NOMO-1 (cell line): ENCODE measurements around the gene SPIN4.
"Not testable (repeated sequence)": the region's sequence is repeated elsewhere in the genome, so short reads cannot be mapped to it uniquely, and the experiment has no call there.

Experiments
- DNase-seq, 2 experiments: peaks; one replicate each; lab custom pipeline; 2025; ENCODE audit not compliant: unreplicated experiment in 2 of 2; lab: John Stamatoyannopoulos, UW

The SPIN4 gene

GRCh38 chrX:63350941-63351616, at the start of gene SPIN4:
Gene SPIN4, minus strand, starts transcription at chrX:63351332. Its CDS starts 513 bp downstream, at chrX:63350819.
- DNase-seq: peak; percentile 74 to 83

- DNase-seq: no peak
Observed at GRCh38 chrX:63400340-63400739, 49.2 kb upstream of the SPIN4 start.

GRCh38 chrX:63394872-63395271, 43.7 kb upstream of the SPIN4 start:
- DNase-seq: no peak

- not testable (repeated sequence) for DNase-seq
Observed at GRCh38 chrX:63393094-63393493, 42.0 kb upstream of the SPIN4 start.

- no peak for DNase-seq
Observed at GRCh38 chrX:63387411-63387810, 36.3 kb upstream of the SPIN4 start.

- DNase-seq: not testable (repeated sequence)
Observed at GRCh38 chrX:63384263-63384662, 33.1 kb upstream of the SPIN4 start.

- not testable (repeated sequence) for DNase-seq
Observed at GRCh38 chrX:63373012-63373411, 21.9 kb upstream of the SPIN4 start.

GRCh38 chrX:63367699-63368098, 16.6 kb upstream of the SPIN4 start:
- not testable (repeated sequence) for DNase-seq

- no peak for DNase-seq
Observed at GRCh38 chrX:63363788-63364187, 12.7 kb upstream of the SPIN4 start.

GRCh38 chrX:63361494-63361893, 10.4 kb upstream of the SPIN4 start:
- DNase-seq: no peak

- DNase-seq: no peak
Observed at GRCh38 chrX:63354484-63354883, 3.4 kb upstream of the SPIN4 start.

GRCh38 chrX:63350465-63350877, 661 bp downstream of the SPIN4 start:
- peak in 1 of 2 experiments; percentile 8 for DNase-seq

GRCh38 chrX:63349307-63349706, 1.8 kb downstream of the SPIN4 start:
- no peak for DNase-seq

- no peak for DNase-seq
Observed at GRCh38 chrX:63330681-63331080, 20.5 kb downstream of the SPIN4 start.

- DNase-seq: no peak
Observed at GRCh38 chrX:63327788-63328187, 23.3 kb downstream of the SPIN4 start.

- no peak for DNase-seq
Observed at GRCh38 chrX:63299596-63299995, 51.5 kb downstream of the SPIN4 start.
